Measurements from ENCODE around the gene NOP9.

DNA sequence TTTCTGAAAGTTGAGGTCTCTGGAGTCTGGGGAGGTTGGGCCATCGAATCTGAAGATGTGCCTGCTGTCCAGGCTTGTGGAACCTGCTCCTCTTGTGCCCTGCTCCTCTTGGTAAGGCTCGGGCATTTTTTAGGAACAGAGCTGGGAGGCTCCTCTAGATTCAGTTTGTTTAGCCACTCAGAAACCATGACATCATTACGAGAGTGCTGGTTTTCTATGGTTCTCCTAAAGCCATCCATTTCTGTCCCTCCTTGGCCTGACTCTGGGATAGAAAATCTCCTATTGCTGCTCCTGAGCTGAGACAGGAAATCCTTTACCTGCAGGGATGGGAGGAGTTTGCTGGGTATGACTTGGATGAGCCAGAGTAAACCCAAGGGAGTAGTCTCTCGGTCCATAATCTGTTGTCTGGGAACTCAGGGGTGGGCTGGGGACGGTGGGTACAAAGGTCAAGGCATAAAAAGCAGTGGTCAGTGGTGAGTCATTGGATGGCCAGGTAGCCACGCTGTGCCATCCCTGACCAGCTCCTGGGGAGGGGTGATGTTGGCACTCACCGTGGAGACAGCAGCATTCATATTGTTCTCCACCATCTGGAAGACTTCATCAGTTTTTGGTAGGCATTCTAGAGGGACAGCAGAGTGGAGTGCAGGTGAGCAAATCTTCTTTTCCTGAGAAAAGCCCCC, 37.6 kb downstream of the NOP9 start:
- TF ChIP-seq POLR2A (IDR thresholded peaks at IDR 0.05) (no peak), CTCF (IDR thresholded peaks at IDR 0.05) (no peak), EP300 (IDR thresholded peaks at IDR 0.05) (no peak), POLR2AphosphoS5 (IDR thresholded peaks at IDR 0.05) (no peak)

All from suprapubic skin (tissue), 4 donors.